NOMO-1 (cell line): ENCODE results near the gene CDKN2B.
"Not testable (repeated sequence)": the region's sequence is repeated elsewhere in the genome, so short reads cannot be mapped to it uniquely, and the experiment has no call there.

ENCODE experiments used
- DNase-seq, 2 experiments: peaks; one replicate each; lab custom pipeline; 2025; ENCODE audit not compliant: unreplicated experiment in 2 of 2; lab: John Stamatoyannopoulos, UW

The CDKN2B gene

GRCh38 chr9:22008717-22009505, at the start of gene CDKN2B:
Gene CDKN2B, minus strand, starts transcription at chr9:22009305. Its CDS starts 352 bp downstream, at chr9:22008953.
- DNase-seq, result no peak

- not testable (repeated sequence) for DNase-seq
Observed at GRCh38 chr9:22057972-22058371, 48.9 kb upstream of the CDKN2B start.

GRCh38 chr9:22056402-22056801, 47.3 kb upstream of the CDKN2B start:
- no peak for DNase-seq

GRCh38 chr9:22055090-22055489, 46.0 kb upstream of the CDKN2B start:
- DNase-seq, result no peak

GRCh38 chr9:22054529-22054928, 45.4 kb upstream of the CDKN2B start:
- no peak for DNase-seq

- no peak for DNase-seq
Observed at GRCh38 chr9:22054076-22054475, 45.0 kb upstream of the CDKN2B start.

GRCh38 chr9:22053178-22053577, 44.1 kb upstream of the CDKN2B start:
- no peak for DNase-seq

GRCh38 chr9:22052376-22052945, 43.4 kb upstream of the CDKN2B start:
- no peak for DNase-seq

GRCh38 chr9:22050924-22051323, 41.8 kb upstream of the CDKN2B start:
- DNase-seq, result no peak

- DNase-seq, result no peak
Observed at GRCh38 chr9:22049411-22049810, 40.3 kb upstream of the CDKN2B start.

GRCh38 chr9:22047596-22047995, 38.5 kb upstream of the CDKN2B start:
- no peak for DNase-seq

- DNase-seq, result no peak
Observed at GRCh38 chr9:22046243-22046885, 37.3 kb upstream of the CDKN2B start.

- DNase-seq, result no peak
Observed at GRCh38 chr9:22045423-22045822, 36.3 kb upstream of the CDKN2B start.

GRCh38 chr9:22044583-22044982, 35.5 kb upstream of the CDKN2B start:
- no peak for DNase-seq

- no peak for DNase-seq
Observed at GRCh38 chr9:22043928-22044327, 34.8 kb upstream of the CDKN2B start.

GRCh38 chr9:22041775-22042174, 32.7 kb upstream of the CDKN2B start:
- no peak for DNase-seq

GRCh38 chr9:22041344-22041743, 32.2 kb upstream of the CDKN2B start:
- no peak for DNase-seq

GRCh38 chr9:22040760-22041159, 31.7 kb upstream of the CDKN2B start:
- DNase-seq, result no peak

- no peak for DNase-seq
Observed at GRCh38 chr9:22039258-22039657, 30.2 kb upstream of the CDKN2B start.

- no peak for DNase-seq
Observed at GRCh38 chr9:22037954-22038690, 29.0 kb upstream of the CDKN2B start.
